Natural killer cell (primary cell): ENCODE results near the gene AMOTL2. TPM values are rescaled to one million over a fixed set of nuclear protein-coding genes. Genes with fewer than 3 reads are reported as not detected.

Source experiments
- ATAC-seq, 3 donors: fragments of 150-1000 bp in 2 of 3; fragments of 200-7000 bp in 1 of 3; cut with Tn5 transposase; 1 replicate in 1 of 3; 2 replicates in 2 of 3; pipeline ENCODE4 v1.10.0; 2021; ENCODE audit warnings: mild to moderate bottlenecking in 2 of 3, moderate library complexity in 2 of 3
- DNase-seq, 2 donors: peaks; one replicate each; pipeline versions ENCODE4 v3.0.0 to v3.0.0-alpha.2; 2013 to 2021; ENCODE audit warnings: mixed read lengths in 1 of 2
- H3K27ac ChIP-seq: one replicate; pipeline ENCODE4 v1.5.1; 2013; ENCODE audit warnings: mild to moderate bottlenecking, low read length
- H3K27me3 ChIP-seq: one replicate; pipeline ENCODE4 v1.6.1; 2013; ENCODE audit warnings: low read length; ENCODE audit not compliant: control insufficient read depth, insufficient read depth
- H3K36me3 ChIP-seq: one replicate; pipeline ENCODE4 v1.6.1; 2013; ENCODE audit warnings: low read length; ENCODE audit not compliant: control insufficient read depth, insufficient read depth
- H3K4me1 ChIP-seq: one replicate; pipeline ENCODE4 v1.6.1; 2013; ENCODE audit warnings: low read length; ENCODE audit not compliant: control insufficient read depth, insufficient read depth
- H3K4me3 ChIP-seq: one replicate; pipeline ENCODE4 v1.5.1; 2013; ENCODE audit warnings: low read length
- H3K9me3 ChIP-seq: one replicate; pipeline ENCODE4 v1.6.1; 2013; ENCODE audit warnings: low read length; ENCODE audit not compliant: control insufficient read depth, insufficient read depth
- H3K27ac Mint-ChIP-seq, 2 donors: one replicate each; pipeline ENCODE4 v1.8.0; 2022; ENCODE audit warnings: mild to moderate bottlenecking in 2 of 2, mixed read lengths in 2 of 2, moderate library complexity in 1 of 2
- H3K27me3 Mint-ChIP-seq, 2 donors: one replicate each; pipeline ENCODE4 v1.8.0; 2022; ENCODE audit warnings: low read depth in 2 of 2, mixed read lengths in 2 of 2
- H3K36me3 Mint-ChIP-seq: one replicate; pipeline ENCODE4 v1.8.0; 2022; ENCODE audit warnings: mixed read lengths
- H3K4me1 Mint-ChIP-seq, 2 donors: one replicate each; pipeline ENCODE4 v1.8.0; 2022; ENCODE audit warnings: mixed read lengths in 2 of 2
- H3K4me3 Mint-ChIP-seq: one replicate; pipeline ENCODE4 v1.8.0; 2022; ENCODE audit warnings: mild to moderate bottlenecking, moderate library complexity, mixed read lengths
- H3K9me3 Mint-ChIP-seq, 2 donors: one replicate each; pipeline ENCODE4 v1.8.0; 2022; ENCODE audit warnings: mixed read lengths in 2 of 2
- WGBS: methylation state at CpG from one replicate; pipeline ENCODE4 v1.1.7; 2013; ENCODE audit warnings: missing lambda C conversion rate; ENCODE audit not compliant: insufficient coverage; 5-methylcytosine and 5-hydroxymethylcytosine counted together
- intact Hi-C: fragments of 100-400 bp; cut with micrococcal nuclease; formaldehyde crosslinking; loops from one replicate; pipeline ENCODE4 v1.14.2; 2022
- total RNA-seq, 4 donors: library from RNA; stranded (reverse); fragments of 120-200 nt in 1 of 4; gene quantifications; one replicate each; pipeline versions ENCODE4 v1.2.3 to v1.2.4, GENCODE V29; 2013 to 2022
- TF ChIP-seq, protein P1 (sequence below): fragments of 200-600 bp; IDR thresholded peaks from one replicate; pipeline ENCODE4 v1.8.0; 2022; ENCODE audit warnings: antibody characterized with exemption

AMOTL2 gene
- total RNA-seq, 3 donors from 2014 or later (not counting 1 experiment from before 2014, with no cell fraction given) = not detected

DNA sequence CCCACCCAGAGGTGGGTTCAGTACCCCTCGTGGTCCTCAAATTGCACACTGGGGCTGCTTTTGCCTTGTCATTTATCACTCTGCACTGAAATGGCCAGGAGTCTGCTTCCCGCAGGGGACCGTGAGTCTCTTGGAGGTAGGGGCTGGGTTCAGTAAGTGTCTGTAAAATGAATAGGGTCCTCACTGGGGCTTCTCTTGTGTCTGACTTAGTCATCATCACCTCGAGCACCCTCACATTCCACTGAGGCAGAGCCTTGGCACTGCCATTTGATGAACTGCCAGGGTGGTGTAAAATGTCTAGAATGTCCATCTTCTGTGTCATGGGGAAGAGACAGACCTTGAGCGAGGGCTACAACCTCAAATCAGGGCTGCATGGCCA, 62.6 kb downstream of the AMOTL2 start:
- peaks cover 8 to 12% of the 10 kb centered on the region in 2 donors for H3K4me1 Mint-ChIP-seq
- H3K4me1 ChIP-seq = peaks cover 4% of the 10 kb centered on the region
- WGBS = 91% methylated on average over 5 of the region's 5 CpGs
- TF ChIP-seq, protein P1, sequence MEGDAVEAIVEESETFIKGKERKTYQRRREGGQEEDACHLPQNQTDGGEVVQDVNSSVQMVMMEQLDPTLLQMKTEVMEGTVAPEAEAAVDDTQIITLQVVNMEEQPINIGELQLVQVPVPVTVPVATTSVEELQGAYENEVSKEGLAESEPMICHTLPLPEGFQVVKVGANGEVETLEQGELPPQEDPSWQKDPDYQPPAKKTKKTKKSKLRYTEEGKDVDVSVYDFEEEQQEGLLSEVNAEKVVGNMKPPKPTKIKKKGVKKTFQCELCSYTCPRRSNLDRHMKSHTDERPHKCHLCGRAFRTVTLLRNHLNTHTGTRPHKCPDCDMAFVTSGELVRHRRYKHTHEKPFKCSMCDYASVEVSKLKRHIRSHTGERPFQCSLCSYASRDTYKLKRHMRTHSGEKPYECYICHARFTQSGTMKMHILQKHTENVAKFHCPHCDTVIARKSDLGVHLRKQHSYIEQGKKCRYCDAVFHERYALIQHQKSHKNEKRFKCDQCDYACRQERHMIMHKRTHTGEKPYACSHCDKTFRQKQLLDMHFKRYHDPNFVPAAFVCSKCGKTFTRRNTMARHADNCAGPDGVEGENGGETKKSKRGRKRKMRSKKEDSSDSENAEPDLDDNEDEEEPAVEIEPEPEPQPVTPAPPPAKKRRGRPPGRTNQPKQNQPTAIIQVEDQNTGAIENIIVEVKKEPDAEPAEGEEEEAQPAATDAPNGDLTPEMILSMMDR = no peak
- H3K27ac ChIP-seq = no peak overlapping the region
- H3K9me3 Mint-ChIP-seq = no peaks in the 10 kb centered on the region
- H3K9me3 ChIP-seq = no peaks in the 10 kb centered on the region
- H3K27me3 ChIP-seq = peaks cover 19% of the 10 kb centered on the region
- H3K36me3 ChIP-seq = no peaks in the 10 kb centered on the region
- intact Hi-C loops = no loop called here
- ATAC-seq = no peak
- no peak overlapping the region for H3K27ac Mint-ChIP-seq
- no peaks in the 10 kb centered on the region for H3K36me3 Mint-ChIP-seq
- H3K4me3 Mint-ChIP-seq = no peak overlapping the region
- H3K27me3 Mint-ChIP-seq = peaks cover 38 to 47% of the 10 kb centered on the region in 2 donors
- H3K4me3 ChIP-seq = no peak overlapping the region
- DNase-seq = no peak

DNA sequence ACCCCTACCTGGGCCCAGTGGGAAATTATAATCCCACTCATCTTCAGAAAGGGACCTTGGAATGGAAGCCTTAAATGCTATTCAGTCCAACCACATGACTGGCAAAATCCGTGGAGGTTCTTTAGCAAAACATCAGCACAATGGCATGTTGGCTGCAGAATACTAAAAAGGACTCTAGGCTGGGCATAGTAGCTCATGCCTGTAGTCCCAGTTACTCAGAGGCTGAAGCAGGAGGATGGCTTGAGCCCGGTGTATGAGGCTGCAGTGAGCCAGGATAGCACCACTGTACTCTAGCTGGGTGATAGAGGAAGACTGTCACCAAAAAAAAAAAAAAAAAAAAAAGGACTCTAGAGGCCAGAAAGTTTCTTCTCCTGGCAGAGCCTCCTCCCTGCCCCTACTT, 63.0 kb downstream of the AMOTL2 start:
- Histone ChIP-seq H3K27me3 (peaks cover 19% of the 10 kb centered on the region), H3K4me1 (peaks cover 4% of the 10 kb centered on the region), H3K36me3 (no peaks in the 10 kb centered on the region), H3K27ac (no peak overlapping the region), H3K9me3 (no peaks in the 10 kb centered on the region), H3K4me3 (no peak overlapping the region)
- Mint-ChIP-seq H3K4me3 (no peak overlapping the region), H3K9me3 (no peaks in the 10 kb centered on the region), H3K4me1 (peaks cover 8 to 12% of the 10 kb centered on the region in 2 donors), H3K27ac (no peak overlapping the region), H3K27me3 (peaks cover 40 to 50% of the 10 kb centered on the region in 2 donors), H3K36me3 (no peaks in the 10 kb centered on the region)
- TF ChIP-seq, protein P1 = no peak
- no peak for ATAC-seq
- 81% methylated on average over 2 of the region's 2 CpGs for WGBS
- no peak for DNase-seq
- intact Hi-C loops = no loop called here

DNA sequence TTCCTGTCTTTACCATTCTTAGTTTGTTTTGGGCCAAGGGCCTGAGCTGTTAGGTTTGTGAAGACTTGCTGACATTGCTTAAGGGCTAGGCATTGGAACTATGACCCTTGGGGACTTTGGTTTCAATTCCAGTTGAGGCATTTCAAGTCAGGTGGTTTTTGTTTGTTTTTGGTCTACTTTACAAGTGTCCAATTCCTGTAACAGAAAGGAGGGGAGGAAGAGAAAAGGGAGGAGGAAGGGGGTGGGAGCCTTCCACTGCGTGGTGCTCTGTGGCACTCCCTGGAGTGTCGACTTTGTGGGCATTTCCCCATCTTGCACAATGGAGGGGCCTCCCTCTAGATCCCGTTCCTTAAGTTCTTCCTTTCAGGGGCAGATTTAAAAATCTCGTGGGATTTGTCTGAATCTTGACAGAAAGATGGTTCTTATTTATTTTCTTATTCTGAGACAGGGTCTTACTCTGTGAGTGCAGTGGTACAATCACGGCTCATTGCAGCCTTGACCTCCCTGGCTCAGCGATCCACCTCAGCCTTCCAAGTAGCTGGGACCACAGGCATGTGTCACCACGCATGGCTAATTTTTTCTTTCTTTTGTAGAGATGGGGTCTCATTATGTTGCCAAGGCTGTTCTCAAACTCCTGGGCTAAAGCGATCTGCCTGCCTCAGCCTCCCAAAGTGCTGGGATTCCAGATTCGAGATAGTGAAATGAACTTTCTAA, 64.1 kb downstream of the AMOTL2 start:
- Mint-ChIP-seq H3K36me3 (no peaks in the 10 kb centered on the region), H3K4me3 (no peak overlapping the region), H3K27ac (no peak overlapping the region), H3K27me3 (peaks cover 46 to 56% of the 10 kb centered on the region in 2 donors), H3K9me3 (no peaks in the 10 kb centered on the region), H3K4me1 (peaks cover 8 to 12% of the 10 kb centered on the region in 2 donors)
- Histone ChIP-seq H3K9me3 (no peaks in the 10 kb centered on the region), H3K27me3 (peaks cover 19% of the 10 kb centered on the region), H3K4me1 (peaks cover 4% of the 10 kb centered on the region), H3K4me3 (no peak overlapping the region), H3K27ac (no peak overlapping the region), H3K36me3 (no peaks in the 10 kb centered on the region)
- TF ChIP-seq, protein P1 = no peak
- WGBS = 64% methylated on average over 9 of the region's 9 CpGs
- intact Hi-C loops = loop anchor here (2.0 kb wide), 1 partner anchor 69 kb away; no protein-coding TSS in a partner anchor
- no peak for DNase-seq
- ATAC-seq = no peak
